Loucy (cell line): ENCODE data around the gene RNASE13.
A peak's percentile ranks its signal among the peaks of the same experiment; 100 is the strongest.

Experiments used
- H2AFZ ChIP-seq: fragments of 200-600 bp; sonication (generic); 2 replicates; pipeline ENCODE4 v1.6.0; 2016; ENCODE audit warnings: antibody characterized with exemption, mild to moderate bottlenecking, low read length, moderate library complexity
- H3F3A ChIP-seq: fragments of 200-600 bp; 2 replicates; pipeline ENCODE4 v1.6.0; 2016; ENCODE audit warnings: antibody characterized with exemption, low read depth, mild to moderate bottlenecking
- H3K27me3 ChIP-seq: fragments of 200-600 bp; sonication (generic); 2 replicates; pipeline ENCODE4 v1.6.1; 2014; ENCODE audit warnings: low read length, mild to moderate bottlenecking; ENCODE audit not compliant: insufficient read depth, poor library complexity, severe bottlenecking
- H3K36me3 ChIP-seq: fragments of 200-600 bp; sonication (generic); 2 replicates; pipeline ENCODE4 v1.6.1; 2016; ENCODE audit warnings: low read length; ENCODE audit not compliant: insufficient read depth
- H3K4me1 ChIP-seq: fragments of 200-600 bp; sonication (generic); 2 replicates; pipeline ENCODE4 v1.5.1; 2014; ENCODE audit warnings: low read length, mild to moderate bottlenecking; ENCODE audit not compliant: insufficient read depth, poor library complexity, severe bottlenecking
- H3K4me2 ChIP-seq: fragments of 200-600 bp; sonication (generic); 2 replicates; pipeline ENCODE4 v1.6.0; 2014; ENCODE audit warnings: antibody characterized with exemption, low read length, low read depth, mild to moderate bottlenecking; ENCODE audit not compliant: poor library complexity, severe bottlenecking
- H3K4me3 ChIP-seq: fragments of 200-600 bp; sonication (generic); 2 replicates; pipeline ENCODE4 v1.5.1; 2014; ENCODE audit warnings: low read length, mild to moderate bottlenecking, mixed read lengths; ENCODE audit not compliant: poor library complexity, severe bottlenecking
- H3K79me2 ChIP-seq: fragments of 200-600 bp; sonication (generic); 2 replicates; pipeline ENCODE4 v1.6.1; 2014; ENCODE audit warnings: low read length; ENCODE audit not compliant: insufficient read depth
- H3K9ac ChIP-seq: fragments of 200-600 bp; sonication (generic); 2 replicates; pipeline ENCODE4 v1.6.0; 2014; ENCODE audit warnings: mild to moderate bottlenecking, low read depth, low read length, moderate library complexity; ENCODE audit not compliant: poor library complexity, severe bottlenecking
- H3K9me2 ChIP-seq: fragments of 200-600 bp; sonication (generic); replicated peaks from 2 replicates; pipeline ENCODE4 v1.6.1; 2016; ENCODE audit warnings: low read depth, low read length, mixed read lengths
- H3K9me3 ChIP-seq: fragments of 200-600 bp; sonication (generic); 2 replicates; pipeline ENCODE4 v1.6.1; 2014; ENCODE audit warnings: mild to moderate bottlenecking, antibody characterized with exemption, low read length, low read depth; ENCODE audit not compliant: insufficient read depth
- H4K20me1 ChIP-seq: fragments of 200-600 bp; sonication (generic); 2 replicates; pipeline ENCODE4 v1.6.0; 2014; ENCODE audit warnings: antibody characterized with exemption, low read length, mild to moderate bottlenecking; ENCODE audit not compliant: insufficient read depth, poor library complexity, severe bottlenecking
- CTCF ChIP-seq: fragments of 200-600 bp; sonication (generic); conservative IDR thresholded peaks from 2 replicates; pipeline ENCODE4 v1.5.1; 2014; ENCODE audit warnings: mild to moderate bottlenecking, antibody characterized with exemption, low read length
- EZH2phosphoT487 ChIP-seq: fragments of 200-600 bp; IDR thresholded peaks from 2 replicates; pipeline ENCODE4 v1.6.1; 2018; ENCODE audit warnings: antibody characterized with exemption, mild to moderate bottlenecking, moderate library complexity, borderline replicate concordance

RNASE13 gene

DNA sequence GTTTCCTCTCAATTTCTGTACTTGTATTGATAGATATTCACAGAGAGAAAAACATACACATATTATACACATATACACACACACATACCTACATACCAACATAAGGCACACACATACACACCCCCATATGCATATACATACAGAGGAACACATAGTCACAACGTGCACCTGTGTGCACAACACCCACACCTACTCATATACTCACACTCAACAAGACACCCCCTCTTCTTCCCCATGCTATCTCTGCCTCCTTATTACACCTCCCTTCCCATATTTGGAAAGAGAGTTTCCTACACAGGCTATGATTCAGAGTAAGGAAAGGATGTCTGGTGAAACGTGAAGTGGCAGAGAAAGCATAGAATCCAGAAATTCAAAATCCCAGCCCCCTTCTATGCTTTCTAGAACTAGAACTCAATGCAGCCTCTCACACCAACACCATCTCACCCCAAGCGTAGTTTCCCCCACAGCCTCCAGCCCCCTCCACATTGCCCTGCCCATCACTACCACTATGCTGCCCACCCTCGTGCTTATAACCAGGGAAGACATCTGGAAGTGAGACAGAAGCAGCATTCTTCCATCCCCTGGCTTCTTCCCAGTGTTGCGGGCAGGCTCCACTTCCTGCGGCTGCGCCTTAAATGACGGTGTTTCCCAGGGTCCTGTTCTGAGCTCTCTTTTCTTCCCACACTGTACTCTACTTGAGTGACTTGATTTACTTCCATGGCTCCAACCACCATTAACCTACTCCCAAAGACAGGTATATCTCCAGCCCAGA is 25.4 kb upstream of the RNASE13 start:
- H3K36me3 ChIP-seq = no peaks in the 10 kb centered on the region

GRCh38 chr14:21058903-21059302 is 24.3 kb upstream of the RNASE13 start:
- no peak overlapping the region for H3K9ac ChIP-seq
- H3K79me2 ChIP-seq = no peaks in the 10 kb centered on the region
- no peak overlapping the region for H3K4me2 ChIP-seq
- TF ChIP-seq EZH2phosphoT487 = no peak
- no peak for TF ChIP-seq CTCF
- H3K4me3 ChIP-seq = no peak overlapping the region
- no peak overlapping the region for H2AFZ ChIP-seq
- H3K4me1 ChIP-seq = peaks cover 9% of the 10 kb centered on the region
- no peaks in the 10 kb centered on the region for H3K27me3 ChIP-seq
- H4K20me1 ChIP-seq = no peaks in the 10 kb centered on the region
- no peaks in the 10 kb centered on the region for H3K9me3 ChIP-seq
- H3K9me2 ChIP-seq = no peaks in the 10 kb centered on the region
- no peaks in the 10 kb centered on the region for H3F3A ChIP-seq
- no peaks in the 10 kb centered on the region for H3K36me3 ChIP-seq

More for the DNA sequence above, 25.4 kb upstream of the RNASE13 start:
- no peaks in the 10 kb centered on the region for H3K9me3 ChIP-seq
- no peak for TF ChIP-seq EZH2phosphoT487
- TF ChIP-seq CTCF = no peak
- H3K9me2 ChIP-seq = no peaks in the 10 kb centered on the region
- H4K20me1 ChIP-seq = no peaks in the 10 kb centered on the region
- no peaks in the 10 kb centered on the region for H3K4me1 ChIP-seq
- H3K9ac ChIP-seq = no peak overlapping the region
- no peaks in the 10 kb centered on the region for H3K27me3 ChIP-seq
- H3K4me3 ChIP-seq = no peak overlapping the region
- H3F3A ChIP-seq = no peaks in the 10 kb centered on the region
- H2AFZ ChIP-seq = no peak overlapping the region
- no peaks in the 10 kb centered on the region for H3K79me2 ChIP-seq
- no peak overlapping the region for H3K4me2 ChIP-seq

GRCh38 chr14:21057803-21058675 is 23.4 kb upstream of the RNASE13 start, which contains the start of gene RNASE8:
Gene RNASE8, plus strand, starts transcription at chr14:21057822. Its CDS starts 71 bp downstream, at chr14:21057893.
- Histone ChIP-seq H3K27me3 (no peaks in the 10 kb centered on the region), H3K4me1 (peaks cover 12% of the 10 kb centered on the region), H3K36me3 (no peaks in the 10 kb centered on the region), H2AFZ (no peak within 1 kb of the TSS), H3K9me3 (no peaks in the 10 kb centered on the region), H3K9ac (no peak within 1 kb of the TSS), H3F3A (no peaks in the 10 kb centered on the region), H3K9me2 (no peaks in the 10 kb centered on the region), H3K4me2 (no peak within 1 kb of the TSS), H3K79me2 (no peaks in the 10 kb centered on the region), H4K20me1 (no peaks in the 10 kb centered on the region), H3K4me3 (no peak within 1 kb of the TSS)
- TF ChIP-seq EZH2phosphoT487 (no peak), CTCF (peak; percentile 59)
